ENCODE measurements around the gene GNL3. TPM values are rescaled to one million over a fixed set of nuclear protein-coding genes. Genes with fewer than 3 reads are reported as not detected.

The GNL3 gene, protein sequence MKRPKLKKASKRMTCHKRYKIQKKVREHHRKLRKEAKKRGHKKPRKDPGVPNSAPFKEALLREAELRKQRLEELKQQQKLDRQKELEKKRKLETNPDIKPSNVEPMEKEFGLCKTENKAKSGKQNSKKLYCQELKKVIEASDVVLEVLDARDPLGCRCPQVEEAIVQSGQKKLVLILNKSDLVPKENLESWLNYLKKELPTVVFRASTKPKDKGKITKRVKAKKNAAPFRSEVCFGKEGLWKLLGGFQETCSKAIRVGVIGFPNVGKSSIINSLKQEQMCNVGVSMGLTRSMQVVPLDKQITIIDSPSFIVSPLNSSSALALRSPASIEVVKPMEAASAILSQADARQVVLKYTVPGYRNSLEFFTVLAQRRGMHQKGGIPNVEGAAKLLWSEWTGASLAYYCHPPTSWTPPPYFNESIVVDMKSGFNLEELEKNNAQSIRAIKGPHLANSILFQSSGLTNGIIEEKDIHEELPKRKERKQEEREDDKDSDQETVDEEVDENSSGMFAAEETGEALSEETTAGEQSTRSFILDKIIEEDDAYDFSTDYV
- total RNA-seq = 100 to 1,000 TPM in 2 of 4 donors, 10 to 100 TPM in 2; 55.8 to 371 (median 93.0) TPM

- peak; percentile 92 for ATAC-seq (ENCODE audit: low FRiP score)
Measured at GRCh38 chr3:52685709-52686691, at the start of gene GNL3, which contains the start of gene PBRM1. TSS of gene GNL3 (plus strand) at chr3:52686032. CDS start at chr3:52686093, 61 bp downstream. TSS of gene PBRM1 (minus strand) at chr3:52685913.

GRCh38 chr3:52636673-52637072, 49.2 kb upstream of the GNL3 start:
- TF ChIP-seq, protein P1, sequence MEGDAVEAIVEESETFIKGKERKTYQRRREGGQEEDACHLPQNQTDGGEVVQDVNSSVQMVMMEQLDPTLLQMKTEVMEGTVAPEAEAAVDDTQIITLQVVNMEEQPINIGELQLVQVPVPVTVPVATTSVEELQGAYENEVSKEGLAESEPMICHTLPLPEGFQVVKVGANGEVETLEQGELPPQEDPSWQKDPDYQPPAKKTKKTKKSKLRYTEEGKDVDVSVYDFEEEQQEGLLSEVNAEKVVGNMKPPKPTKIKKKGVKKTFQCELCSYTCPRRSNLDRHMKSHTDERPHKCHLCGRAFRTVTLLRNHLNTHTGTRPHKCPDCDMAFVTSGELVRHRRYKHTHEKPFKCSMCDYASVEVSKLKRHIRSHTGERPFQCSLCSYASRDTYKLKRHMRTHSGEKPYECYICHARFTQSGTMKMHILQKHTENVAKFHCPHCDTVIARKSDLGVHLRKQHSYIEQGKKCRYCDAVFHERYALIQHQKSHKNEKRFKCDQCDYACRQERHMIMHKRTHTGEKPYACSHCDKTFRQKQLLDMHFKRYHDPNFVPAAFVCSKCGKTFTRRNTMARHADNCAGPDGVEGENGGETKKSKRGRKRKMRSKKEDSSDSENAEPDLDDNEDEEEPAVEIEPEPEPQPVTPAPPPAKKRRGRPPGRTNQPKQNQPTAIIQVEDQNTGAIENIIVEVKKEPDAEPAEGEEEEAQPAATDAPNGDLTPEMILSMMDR (IDR thresholded peaks at IDR 0.05) = no peak
- ATAC-seq (ENCODE audit: low FRiP score) = no peak
- DNase-seq (ENCODE audit: low spot score) = no peak

More at GRCh38 chr3:52685709-52686691, at the start of gene GNL3, which contains the start of gene PBRM1:
- peak; percentile 72 for DNase-seq (ENCODE audit: low spot score)
- TF ChIP-seq, protein P1 (IDR thresholded peaks at IDR 0.05) = no peak

GRCh38 chr3:52645549-52645948, 40.3 kb upstream of the GNL3 start:
- TF ChIP-seq, protein P1 (IDR thresholded peaks at IDR 0.05) = no peak
- no peak for DNase-seq (ENCODE audit: low spot score)
- ATAC-seq (ENCODE audit: low FRiP score) = no peak

DNA sequence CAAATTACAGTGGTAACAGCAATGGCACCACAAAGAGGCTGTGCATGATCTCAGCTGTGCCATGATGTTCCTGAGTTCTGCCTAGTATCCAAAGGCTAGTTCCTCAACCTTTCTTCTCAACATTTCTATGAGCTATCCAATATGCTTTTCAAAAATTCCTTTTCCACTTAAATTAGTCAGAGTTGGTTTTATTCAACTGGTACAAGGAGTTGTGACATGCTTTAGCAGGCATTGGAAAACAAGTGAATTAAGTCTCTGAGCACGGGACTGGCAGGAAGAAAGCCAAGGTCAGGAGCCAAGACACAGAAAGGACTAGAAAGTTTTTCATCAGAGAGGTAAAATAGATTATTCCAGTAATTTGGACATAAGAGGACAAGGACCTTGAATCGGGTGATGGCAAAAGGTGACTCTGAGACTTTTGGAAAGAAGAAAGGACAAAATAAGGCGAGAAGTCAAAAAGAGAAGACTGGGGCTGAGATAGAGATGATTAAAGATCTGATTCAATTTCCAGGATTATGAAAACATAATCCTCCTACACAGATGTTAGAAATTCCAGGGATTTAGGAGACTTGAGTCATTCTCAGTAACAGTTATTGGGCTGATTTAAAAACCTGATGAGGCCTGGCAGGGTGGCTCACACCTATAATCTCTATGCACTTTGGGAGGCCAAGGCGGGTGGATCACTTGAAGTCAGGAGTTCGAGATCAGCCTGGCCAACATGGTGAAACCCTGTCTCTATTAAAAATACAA, 36.2 kb upstream of the GNL3 start:
- ATAC-seq (ENCODE audit: low FRiP score) = peak; percentile 84
- TF ChIP-seq, protein P1 (IDR thresholded peaks at IDR 0.05) = no peak
- no peak for DNase-seq (ENCODE audit: low spot score)

- ATAC-seq (ENCODE audit: low FRiP score) (no peak), DNase-seq (ENCODE audit: low spot score) (no peak)
- TF ChIP-seq, protein P1 (IDR thresholded peaks at IDR 0.05) = no peak
Measured at GRCh38 chr3:52650439-52650838, 35.4 kb upstream of the GNL3 start.

DNA sequence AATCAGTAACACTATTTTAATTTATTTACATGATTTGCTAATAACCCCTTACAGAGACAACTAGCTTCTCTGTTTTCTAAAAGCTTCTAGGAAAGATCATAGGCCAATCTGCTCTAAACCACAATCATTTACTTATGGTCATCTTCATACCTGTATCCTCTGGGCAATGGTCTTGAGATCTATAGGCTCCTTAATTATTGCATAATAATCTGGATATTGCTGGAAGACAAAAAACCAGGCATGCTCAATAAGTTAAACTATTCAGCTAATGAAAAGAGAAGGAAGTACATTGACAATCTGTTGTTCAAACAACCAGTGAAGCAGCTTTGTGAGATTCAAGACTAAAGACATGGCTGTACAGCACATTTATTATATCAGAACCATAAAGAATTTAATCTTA, 34.2 kb upstream of the GNL3 start:
- ATAC-seq (ENCODE audit: low FRiP score) (no peak), DNase-seq (ENCODE audit: low spot score) (no peak)
- TF ChIP-seq, protein P1 (IDR thresholded peaks at IDR 0.05) = no peak

Data from omental fat pad (tissue), 4 donors.